Dermis microvascular lymphatic vessel endothelial cell (primary cell): ENCODE results near the gene NMU. TPM values are rescaled to one million over a fixed set of nuclear protein-coding genes. Genes with fewer than 3 reads are reported as not detected.
"Not testable (repeated sequence)": the region's sequence is repeated elsewhere in the genome, so short reads cannot be mapped to it uniquely, and the experiment has no call there.

Experiments
- DNase-seq, 2 donors: peaks; one replicate each; pipeline versions ENCODE4 v3.0.0 to v3.0.0-alpha.2; 2010; ENCODE audit warnings: low read depth in 2 of 2
- total RNA-seq: library from RNA; depleted of rRNA; stranded (reverse); fragments of >200 nt; gene quantifications from 2 replicates; pipeline ENCODE4 v1.2.1, GENCODE V29; 2014

NMU gene
- total RNA-seq, 1 donor from 2014 or later, result not detected

- not testable (repeated sequence) for DNase-seq
Measured at GRCh38 chr4:55624063-55624462, 12.0 kb downstream of the NMU start.

GRCh38 chr4:55618546-55619143 is 17.5 kb downstream of the NMU start:
- no peak for DNase-seq

GRCh38 chr4:55617587-55618197 is 18.4 kb downstream of the NMU start:
- no peak for DNase-seq

DNA sequence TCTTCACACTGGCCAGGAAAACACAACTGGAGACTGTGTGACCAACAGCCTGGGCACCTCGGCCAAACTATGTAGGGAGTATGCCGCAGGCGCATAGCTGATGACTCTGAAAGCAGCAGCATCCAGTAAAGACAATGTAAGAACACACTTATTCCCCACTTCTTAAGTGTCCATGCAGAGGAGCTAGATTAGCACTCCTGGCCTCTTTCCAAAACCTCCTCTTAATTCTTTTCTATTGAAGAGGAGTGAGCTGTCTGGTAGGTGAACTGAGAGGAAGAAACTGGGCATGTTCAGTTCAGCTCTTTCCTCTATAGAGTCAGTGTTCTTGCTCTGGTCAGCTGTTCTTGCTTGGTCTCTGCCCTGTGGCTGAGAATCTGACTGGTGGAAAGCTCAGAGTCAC is 21.1 kb downstream of the NMU start:
- no peak for DNase-seq

DNA sequence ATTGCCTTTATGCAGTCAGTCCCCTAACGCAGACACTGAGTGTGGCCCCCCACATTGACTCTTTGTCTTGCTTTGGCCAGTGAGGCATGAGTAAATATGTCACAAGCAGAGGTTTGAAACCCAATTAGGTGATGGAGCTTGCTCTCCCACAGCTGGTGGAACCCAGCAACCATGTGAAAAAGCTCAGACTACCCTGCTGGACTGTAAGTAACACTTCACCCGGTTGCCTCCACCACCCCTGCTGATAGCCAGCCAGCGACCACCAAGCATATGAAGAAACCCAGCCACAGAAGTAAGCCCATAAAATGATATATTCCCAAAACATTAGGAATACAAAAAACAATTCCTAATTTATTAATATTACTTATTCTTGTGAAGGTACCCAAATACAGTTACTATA is 22.5 kb downstream of the NMU start:
- no peak for DNase-seq

DNA sequence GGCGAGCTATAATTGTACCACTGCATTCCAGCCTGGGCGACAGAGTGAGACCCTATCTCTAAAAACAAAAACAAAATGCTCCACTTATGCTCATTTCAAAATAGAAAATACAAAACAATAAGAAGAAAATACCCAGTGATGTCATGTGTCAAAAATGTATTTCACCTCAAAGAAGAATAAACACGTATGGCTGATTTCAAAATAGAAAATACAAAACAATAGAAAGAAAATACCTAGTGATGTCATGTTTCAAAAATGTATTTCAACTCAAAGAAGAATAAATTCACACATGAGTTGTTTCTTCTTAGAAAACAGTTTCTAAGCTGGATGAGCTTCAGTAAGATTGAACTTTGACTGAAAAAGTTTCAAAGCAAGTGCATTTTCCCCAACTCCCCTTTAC is 23.8 kb downstream of the NMU start:
- DNase-seq, result peak in 1 of 2 donors; percentile 4

DNA sequence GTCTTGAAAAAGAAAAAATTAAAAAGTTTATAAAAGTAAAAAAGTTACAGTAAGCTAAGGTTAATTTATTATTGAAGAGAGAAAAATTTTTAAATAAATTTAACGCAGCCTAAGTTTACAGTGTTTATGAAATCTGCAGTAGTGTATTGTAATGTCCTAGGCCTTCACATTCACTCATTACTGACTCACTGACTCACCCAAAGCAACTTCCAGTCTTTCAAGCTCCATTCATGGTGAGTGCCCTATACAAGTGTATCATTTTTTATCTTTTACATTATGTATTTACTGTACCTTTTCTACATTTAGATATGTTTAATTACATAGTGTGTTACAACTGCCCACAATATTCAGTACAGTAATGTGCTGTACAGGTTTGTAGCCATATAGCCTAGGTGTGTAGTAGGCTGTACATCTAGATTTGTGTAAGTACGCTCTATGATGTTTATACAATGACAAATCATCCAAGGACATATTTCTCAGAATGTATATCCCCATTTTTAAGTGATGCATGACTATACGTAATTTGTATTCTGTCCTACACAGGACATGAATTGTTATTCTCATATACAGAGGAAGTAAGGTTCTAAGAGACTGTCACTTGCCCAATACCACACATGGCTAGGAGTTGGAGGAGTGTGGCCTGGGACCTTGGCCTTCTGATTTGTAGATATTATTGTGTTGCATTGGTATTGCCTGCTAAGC is 24.6 kb downstream of the NMU start:
- no peak for DNase-seq

DNA sequence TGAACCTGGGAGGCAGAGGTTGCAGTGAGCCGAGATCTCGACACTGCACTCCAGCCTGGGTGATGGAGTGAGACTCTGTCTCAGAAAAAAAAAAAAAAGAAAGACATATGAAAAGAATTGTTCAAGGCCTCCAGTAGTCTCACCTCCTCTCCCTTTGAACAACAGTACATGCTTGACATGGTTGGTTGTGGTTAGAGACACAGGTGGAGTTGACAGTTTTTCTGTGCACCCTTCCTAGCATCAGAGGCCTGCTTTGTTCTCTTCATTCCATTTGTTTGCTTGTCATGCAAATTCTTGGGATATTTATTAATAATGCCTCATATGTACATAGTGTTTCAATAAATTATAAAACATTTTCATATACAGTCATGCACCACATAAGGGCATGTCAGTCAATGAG is 25.7 kb downstream of the NMU start:
- DNase-seq, result no peak

DNA sequence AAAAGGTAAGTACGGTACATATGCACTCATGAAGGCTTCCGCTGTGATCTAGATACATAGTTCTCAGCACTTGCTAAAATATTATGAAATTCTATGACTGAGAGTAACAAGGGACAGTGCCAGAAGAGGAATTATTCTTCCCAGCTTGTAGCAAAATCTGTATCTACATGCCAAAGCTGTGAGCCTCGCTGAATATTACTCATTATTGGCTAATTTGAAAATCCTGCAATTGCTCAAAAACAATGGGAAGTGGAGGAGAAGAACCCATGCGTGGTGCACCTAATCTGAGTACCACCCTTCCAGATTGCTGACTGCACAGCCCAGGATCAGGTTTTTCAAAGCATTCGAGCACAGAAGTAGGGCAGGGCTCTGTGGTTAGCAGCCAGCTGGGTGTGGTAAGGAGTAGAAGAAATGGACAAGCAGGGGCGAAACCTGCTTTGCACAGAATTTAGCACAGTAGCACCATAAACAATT is 26.7 kb downstream of the NMU start:
- no peak for DNase-seq

DNA sequence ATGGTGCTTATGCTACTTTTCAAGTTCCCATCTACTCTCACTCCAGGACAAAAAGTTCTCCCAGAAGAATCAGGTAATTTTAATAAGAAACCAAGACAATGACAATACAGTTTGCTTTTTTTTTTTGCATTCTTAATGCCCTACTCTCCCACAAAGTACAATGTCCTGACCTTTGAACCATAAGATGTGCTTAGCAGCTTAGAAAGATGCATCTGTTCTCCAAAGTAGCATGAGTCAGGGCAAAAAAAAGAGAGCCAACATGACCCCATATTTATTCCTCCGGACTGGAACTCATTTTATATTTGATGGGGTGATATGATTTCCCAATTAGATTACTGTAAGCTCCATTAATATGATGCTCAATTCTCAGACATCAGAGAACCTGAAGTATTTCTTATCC is 27.5 kb downstream of the NMU start:
- no peak for DNase-seq

GRCh38 chr4:55604996-55605395 is 31.1 kb downstream of the NMU start:
- no peak for DNase-seq

DNA sequence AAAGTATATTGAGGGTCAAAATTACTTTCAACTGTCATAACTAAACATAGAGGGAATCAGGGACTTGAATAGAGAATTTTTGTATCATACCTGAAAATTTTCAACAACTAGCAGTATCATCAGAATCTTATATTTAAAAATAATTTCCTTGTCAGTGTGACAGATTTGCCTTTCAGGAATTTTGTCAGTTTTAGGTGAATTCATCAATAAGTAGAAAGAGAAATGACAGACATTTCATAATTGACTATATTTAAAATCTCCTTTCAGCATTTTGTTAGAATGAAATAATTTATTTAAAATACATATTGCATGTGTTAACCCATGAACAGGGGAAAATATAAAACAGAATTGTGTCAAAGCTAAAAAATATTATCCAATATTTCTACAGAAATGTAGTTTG is 35.5 kb downstream of the NMU start:
- no peak for DNase-seq

DNA sequence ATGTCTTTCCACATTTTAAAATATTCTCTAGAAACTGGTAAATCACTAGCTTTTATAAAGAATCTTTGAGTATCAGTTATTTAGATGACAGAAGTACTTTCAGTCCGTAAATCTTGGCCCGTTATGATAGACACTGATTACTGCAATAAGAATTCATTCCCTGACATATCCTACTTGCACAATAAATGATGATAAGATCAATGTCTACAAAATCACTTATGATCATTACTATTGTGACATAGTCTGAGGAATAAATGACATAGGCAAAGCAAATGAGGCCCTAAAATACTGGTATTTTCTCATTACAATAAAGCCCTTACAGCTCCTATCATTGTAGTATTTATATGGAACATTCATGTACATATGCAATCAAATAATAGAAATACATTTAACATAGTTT is 37.5 kb downstream of the NMU start:
- no peak for DNase-seq

GRCh38 chr4:55592014-55592413 is 44.1 kb downstream of the NMU start, which contains the start of gene PDCL2:
TSS of gene PDCL2 (minus strand) at chr4:55592245. CDS start at chr4:55592109, 136 bp downstream.
- no peak for DNase-seq

- no peak for DNase-seq
Measured at GRCh38 chr4:55588160-55588559, 47.9 kb downstream of the NMU start.

DNA sequence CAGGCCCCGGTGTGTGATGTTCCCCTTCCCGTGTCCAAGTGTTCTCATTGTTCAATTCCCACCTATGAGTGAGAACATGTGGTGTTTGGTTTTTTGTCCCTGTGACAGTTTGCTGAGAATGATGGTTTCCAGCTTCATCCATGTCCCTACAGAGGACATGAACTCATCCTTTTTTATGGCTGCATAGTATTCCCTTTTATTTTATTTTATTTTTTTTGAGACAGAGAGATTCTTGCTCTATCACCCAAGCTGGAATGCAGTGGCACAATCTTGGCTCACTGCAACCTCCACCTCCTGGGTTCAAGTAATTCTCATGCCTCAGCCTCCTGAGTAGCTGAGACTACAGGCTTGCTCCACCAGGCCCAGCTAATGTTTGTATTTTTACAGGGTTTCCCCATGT is 53.3 kb downstream of the NMU start:
- not testable (repeated sequence) for DNase-seq

DNA sequence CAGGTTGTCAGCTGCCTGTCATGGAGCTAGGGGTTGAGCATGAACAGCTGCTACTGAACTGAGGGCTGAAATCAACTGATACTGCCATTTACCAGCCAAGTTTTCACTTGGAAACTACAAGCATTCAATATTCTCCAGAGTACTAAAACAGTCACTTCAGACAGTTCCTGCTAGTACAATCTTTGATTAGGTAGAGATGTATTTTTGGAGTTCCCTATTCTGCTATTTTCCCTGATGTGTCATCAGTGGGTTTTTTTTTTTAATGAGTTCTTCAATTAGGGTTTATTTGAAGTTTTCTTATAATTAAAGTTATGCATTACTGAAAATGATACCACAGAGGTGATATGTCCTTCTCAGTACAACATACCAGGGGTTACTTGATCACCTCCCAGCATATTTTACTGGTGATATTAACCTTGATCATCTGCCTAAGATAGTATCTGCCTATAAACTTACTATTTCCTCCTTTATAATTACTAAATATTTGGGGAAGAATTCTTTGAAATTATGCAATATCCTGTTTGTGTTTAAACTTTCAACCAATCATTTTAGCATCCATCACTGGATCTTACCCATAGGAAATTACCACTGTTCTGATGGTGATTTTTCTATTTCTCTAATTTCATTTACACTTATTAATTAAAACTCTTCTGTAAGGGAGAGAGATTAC is 57.6 kb downstream of the NMU start:
- DNase-seq, result no peak

- DNase-seq, result no peak
Measured at GRCh38 chr4:55575513-55575912, 60.6 kb downstream of the NMU start.

DNA sequence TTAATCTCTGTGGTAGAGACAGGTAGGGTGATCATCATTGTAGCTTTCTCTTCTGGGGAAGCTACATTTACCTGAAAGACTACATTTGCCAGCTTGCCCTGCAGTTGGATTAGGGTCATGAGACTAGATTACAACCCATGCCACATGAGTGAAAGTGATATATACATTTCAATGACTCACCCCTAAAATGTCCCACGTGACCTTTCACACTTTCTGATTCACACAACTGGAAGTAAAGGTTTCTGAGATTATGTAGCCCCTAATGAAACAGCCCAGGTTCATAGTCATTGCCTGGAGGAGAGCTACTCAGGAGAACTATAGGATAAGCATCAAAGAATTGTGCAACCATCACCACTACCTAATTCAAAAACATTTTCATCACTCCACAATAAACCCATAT is 61.8 kb downstream of the NMU start:
- DNase-seq, result no peak

GRCh38 chr4:55571806-55572205 is 64.3 kb downstream of the NMU start:
- no peak for DNase-seq

DNA sequence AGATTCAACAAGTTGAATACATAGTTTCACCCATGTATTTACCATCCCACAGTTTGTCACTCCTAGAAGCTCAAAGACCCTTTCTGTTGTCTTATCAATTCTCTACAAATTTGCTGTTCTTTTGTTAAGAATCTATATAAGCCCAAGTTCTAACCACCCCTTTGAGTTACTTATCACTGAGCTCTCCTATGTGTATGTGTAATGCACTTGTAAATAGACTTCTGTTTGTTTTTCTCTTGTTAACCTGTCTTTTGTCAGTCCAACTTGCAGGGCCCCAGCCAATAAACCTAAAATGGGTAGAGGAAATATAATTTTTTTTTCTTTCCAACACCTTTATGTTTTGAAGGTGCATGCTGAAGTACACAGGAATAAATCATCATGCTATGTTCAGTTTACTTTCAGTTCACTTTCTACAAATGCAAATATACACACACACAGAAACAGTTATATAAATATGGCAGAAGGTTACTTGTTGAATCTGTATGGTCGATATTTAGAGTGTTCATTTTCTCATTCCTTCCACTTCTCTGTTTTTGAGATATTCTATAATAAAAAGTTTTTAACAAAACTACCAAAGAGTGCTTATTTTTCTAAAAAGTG is 67.1 kb downstream of the NMU start:
- DNase-seq, result no peak

DNA sequence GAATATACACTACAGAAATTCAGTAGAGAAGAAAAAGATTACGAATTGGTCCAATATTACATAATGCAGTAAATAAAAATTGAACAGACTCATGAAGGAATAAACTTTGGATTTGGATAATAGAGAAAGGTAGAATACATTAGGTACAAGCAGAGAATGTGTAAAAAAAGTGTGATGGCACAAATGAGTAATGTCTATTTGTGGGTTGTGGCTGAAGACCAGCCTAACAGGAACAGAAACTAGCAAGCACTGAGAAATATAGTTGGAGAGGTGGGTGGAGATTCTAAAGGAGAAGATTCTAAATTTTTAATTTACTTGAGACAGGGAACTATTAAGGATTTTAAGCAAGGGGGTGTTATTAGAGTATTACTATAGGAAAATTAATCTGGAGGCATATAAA is 74.2 kb downstream of the NMU start:
- no peak for DNase-seq
